HepG2 (cell line): ENCODE data around the gene NUP62. TPM values are rescaled to one million over a fixed set of nuclear protein-coding genes. Genes with fewer than 3 reads are reported as not detected.

Experiments
- CENPX ChIP-seq: sonication (generic); formaldehyde crosslinking; IDR thresholded peaks from 2 replicates; pipeline ENCODE4 v1.9.0; 2021; ENCODE audit warnings: mild to moderate bottlenecking, missing genetic modification reagents, moderate library complexity
- ETV6 ChIP-seq: sonication (generic); formaldehyde crosslinking; conservative IDR thresholded peaks from 2 replicates; pipeline ENCODE4 v1.4.0; 2020; ENCODE audit warnings: missing genetic modification reagents
- FOSL2 ChIP-seq: sonication (generic); formaldehyde crosslinking; IDR thresholded peaks from 2 replicates; pipeline ENCODE4 v1.4.0; 2020; ENCODE audit warnings: missing genetic modification reagents
- HOXA3 ChIP-seq: sonication (generic); formaldehyde crosslinking; IDR thresholded peaks from 2 replicates; pipeline ENCODE4 v1.5.0; 2020; ENCODE audit warnings: missing genetic modification reagents
- KLF15 ChIP-seq: sonication (generic); formaldehyde crosslinking; IDR thresholded peaks from 2 replicates; pipeline ENCODE4 v1.8.1; 2023; ENCODE audit warnings: borderline replicate concordance, mild to moderate bottlenecking, inconsistent platforms, missing genetic modification reagents, mixed read lengths
- KLF9 ChIP-seq: IDR thresholded peaks from 2 replicates; pipeline ENCODE4 v1.6.1; 2016; ENCODE audit warnings: low read depth
- MEF2D ChIP-seq: sonication (generic); formaldehyde crosslinking; IDR thresholded peaks from 2 replicates; pipeline ENCODE4 v1.5.1; 2020; ENCODE audit warnings: mild to moderate bottlenecking, missing genetic modification reagents
- NCOA5 ChIP-seq: sonication (generic); formaldehyde crosslinking; IDR thresholded peaks from 2 replicates; pipeline ENCODE4 v1.4.0; 2020; ENCODE audit warnings: missing genetic modification reagents
- PTBP1 ChIP-seq: fragments of 200-400 bp; formaldehyde crosslinking; IDR thresholded peaks from 2 replicates; pipeline ENCODE4 v1.6.1; 2018; ENCODE audit warnings: low read length, low read depth; ENCODE audit not compliant: poor library complexity, severe bottlenecking
- SOX13 ChIP-seq, 3 experiments: fragments of 450-650 bp in 1 of 3; sonication (generic) in 1 of 3; formaldehyde crosslinking in 1 of 3; IDR thresholded peaks in 2 of 3; conservative IDR thresholded peaks in 1 of 3; 2 replicates each; pipeline versions ENCODE4 v1.5.0 to v1.6.1; 2016 to 2020; ENCODE audit warnings: antibody characterized with exemption in 1 of 3, mild to moderate bottlenecking in 1 of 3, missing compliant biosample characterization in 1 of 3, missing genetic modification reagents in 1 of 3, moderate library complexity in 1 of 3
- U2AF1 ChIP-seq: fragments of 200-400 bp; formaldehyde crosslinking; optimal IDR thresholded peaks from 2 replicates; pipeline ENCODE3; 2017; ENCODE audit warnings: mild to moderate bottlenecking, low read depth, low read length
- ZIK1 ChIP-seq: sonication (generic); formaldehyde crosslinking; IDR thresholded peaks from 2 replicates; pipeline ENCODE4 v1.5.0; 2020; ENCODE audit warnings: mild to moderate bottlenecking, low read depth, missing genetic modification reagents, borderline replicate concordance
- ZKSCAN1 ChIP-seq: fragments of 150-350 bp; IDR thresholded peaks from 2 replicates; pipeline ENCODE4 v1.6.1; 2014; ENCODE audit warnings: low read length
- ZNF205 ChIP-seq: IDR thresholded peaks from 2 replicates; pipeline ENCODE4 v1.6.1; 2018; ENCODE audit warnings: missing biosample characterization, missing genetic modification reagents
- ZNF225 ChIP-seq: sonication (generic); formaldehyde crosslinking; IDR thresholded peaks from 2 replicates; pipeline ENCODE4 v1.4.0; 2020; ENCODE audit warnings: mild to moderate bottlenecking, missing genetic modification reagents
- ZNF460 ChIP-seq: sonication (generic); formaldehyde crosslinking; IDR thresholded peaks from 2 replicates; pipeline ENCODE4 v1.5.1; 2020; ENCODE audit warnings: missing genetic modification reagents, mild to moderate bottlenecking, borderline replicate concordance
- ZNF678 ChIP-seq: sonication (generic); formaldehyde crosslinking; IDR thresholded peaks from 2 replicates; pipeline ENCODE4 v1.4.0; 2020; ENCODE audit warnings: mild to moderate bottlenecking, missing genetic modification reagents
- ZSCAN21 ChIP-seq: sonication (generic); formaldehyde crosslinking; IDR thresholded peaks from 2 replicates; pipeline ENCODE4 v1.8.0; 2022; ENCODE audit warnings: mild to moderate bottlenecking, missing genetic modification reagents, moderate library complexity, borderline replicate concordance
- polyA plus RNA-seq, 8 experiments: library from polyadenylated mRNA; depleted of rRNA in 3 of 8; stranded (reverse) in 7 of 8; unstranded in 1 of 8; fragments of >200 nt; fragmentation: Illumina TruSeq in 4 of 8; extraction: Trizol in 4 of 8; gene quantifications; 2 replicates each; pipeline versions ENCODE4 v1.2.1 to v1.2.3, GENCODE V29; 2011 to 2016; ENCODE audit warnings: low read depth in 4 of 8, missing spikeins in 1 of 8, mixed read lengths in 1 of 8; ENCODE audit not compliant: insufficient read depth in 1 of 8
- total RNA-seq, 5 experiments: library from RNA; depleted of rRNA; stranded (reverse); fragments of >200 nt; fragmentation: Illumina TruSeq; extraction: Trizol; gene quantifications; 2 replicates each; pipeline ENCODE4 v1.2.3, GENCODE V29; 2016; ENCODE audit warnings: low read depth in 1 of 5
- TF ChIP-seq, protein P1 (sequence below): sonication (generic); formaldehyde crosslinking; IDR thresholded peaks from 2 replicates; pipeline ENCODE4 v1.4.0; 2020; ENCODE audit warnings: missing genetic modification reagents, borderline replicate concordance
- TF ChIP-seq, protein P2 (sequence below): sonication (generic); formaldehyde crosslinking; IDR thresholded peaks from 2 replicates; pipeline ENCODE4 v1.5.1; 2020; ENCODE audit warnings: mild to moderate bottlenecking, moderate library complexity, missing genetic modification reagents
- TF ChIP-seq, protein P3 (sequence below): sonication (generic); formaldehyde crosslinking; IDR thresholded peaks from 2 replicates; pipeline ENCODE4 v1.4.0; 2020; ENCODE audit warnings: missing genetic modification reagents
- TF ChIP-seq, protein P4 (sequence below): sonication (generic); formaldehyde crosslinking; IDR thresholded peaks from 2 replicates; pipeline ENCODE4 v1.8.1; 2023; ENCODE audit warnings: mild to moderate bottlenecking, moderate library complexity, missing genetic modification reagents
- TF ChIP-seq, protein P5 (sequence below): sonication (generic); formaldehyde crosslinking; IDR thresholded peaks from 2 replicates; pipeline ENCODE4 v1.4.0; 2020; ENCODE audit warnings: mild to moderate bottlenecking, missing genetic modification reagents

Gene NUP62
- total and polyA plus RNA-seq, 2 of the 13 experiments (the other 11 are each of a cell fraction or from before 2014, with no cell fraction given), result 16.5 to 41.5 TPM

DNA sequence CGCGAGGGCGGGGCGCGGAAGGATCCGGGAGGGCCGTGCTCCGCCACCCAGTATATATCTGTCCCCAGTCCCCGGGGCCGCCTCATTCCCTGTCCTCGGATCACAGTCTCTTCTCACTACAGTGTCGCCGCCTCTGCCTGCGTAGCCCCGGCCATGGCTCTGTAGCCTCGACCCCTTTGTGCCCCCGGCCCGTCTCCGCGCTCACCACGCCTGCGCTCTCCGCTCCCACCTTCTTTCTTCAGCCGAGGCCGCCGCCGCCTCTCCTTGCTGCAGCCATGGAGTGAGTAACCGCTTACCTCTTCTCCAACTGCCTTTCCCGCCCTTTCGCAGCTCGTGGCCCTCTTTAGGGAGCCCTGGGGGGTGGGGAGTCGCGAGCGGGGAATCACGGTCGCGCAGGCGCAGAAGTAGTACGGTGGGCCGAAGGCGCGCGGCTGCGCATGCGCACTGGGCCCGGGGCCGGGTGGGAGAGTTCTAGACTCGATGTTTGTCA, at the start of gene NUP62, which contains the start of gene ATF5 (continued):
- TF ChIP-seq ETV6 (CRISPR knock-in tag) (peak; percentile 36; the same call in 1 of the 2 replicates), KLF15 (no peak), ZSCAN21 (CRISPR knock-in tag) (0 out of 2 replicates have a peak, but pooled peaks have one; percentile 76), CENPX (CRISPR knock-in tag) (no peak), ZNF225 (CRISPR knock-in tag) (peak; percentile 95), ZKSCAN1 (no peak), FOSL2 (CRISPR knock-in tag) (peak; percentile 31; the same call in 1 of the 2 replicates), PTBP1 (no peak), ZNF460 (CRISPR knock-in tag) (0 out of 2 replicates have a peak, but pooled peaks have one; percentile 57), HOXA3 (CRISPR knock-in tag) (peak; percentile 82), ZNF678 (0 out of 2 replicates have a peak, but pooled peaks have one; percentile 21), MEF2D (CRISPR knock-in tag) (no peak), SOX13 (IDR thresholded peaks at IDR 0.05) (no peak), SOX13 (CRISPR knock-in tag; conservative IDR thresholded peaks at IDR 0.05 in 1 of 2, IDR thresholded peaks at IDR 0.05 in 1 of 2) (peak in 1 of 2 experiments; percentile 11; a peak in 1 of 4 replicates), ZNF205 (CRISPR knock-in tag) (peak; percentile 44; the same call in 1 of the 2 replicates), ZIK1 (CRISPR knock-in tag) (no peak), KLF9 (peak; percentile 89), U2AF1 (no peak), NCOA5 (CRISPR knock-in tag) (no peak)
- TF ChIP-seq, protein P1, sequence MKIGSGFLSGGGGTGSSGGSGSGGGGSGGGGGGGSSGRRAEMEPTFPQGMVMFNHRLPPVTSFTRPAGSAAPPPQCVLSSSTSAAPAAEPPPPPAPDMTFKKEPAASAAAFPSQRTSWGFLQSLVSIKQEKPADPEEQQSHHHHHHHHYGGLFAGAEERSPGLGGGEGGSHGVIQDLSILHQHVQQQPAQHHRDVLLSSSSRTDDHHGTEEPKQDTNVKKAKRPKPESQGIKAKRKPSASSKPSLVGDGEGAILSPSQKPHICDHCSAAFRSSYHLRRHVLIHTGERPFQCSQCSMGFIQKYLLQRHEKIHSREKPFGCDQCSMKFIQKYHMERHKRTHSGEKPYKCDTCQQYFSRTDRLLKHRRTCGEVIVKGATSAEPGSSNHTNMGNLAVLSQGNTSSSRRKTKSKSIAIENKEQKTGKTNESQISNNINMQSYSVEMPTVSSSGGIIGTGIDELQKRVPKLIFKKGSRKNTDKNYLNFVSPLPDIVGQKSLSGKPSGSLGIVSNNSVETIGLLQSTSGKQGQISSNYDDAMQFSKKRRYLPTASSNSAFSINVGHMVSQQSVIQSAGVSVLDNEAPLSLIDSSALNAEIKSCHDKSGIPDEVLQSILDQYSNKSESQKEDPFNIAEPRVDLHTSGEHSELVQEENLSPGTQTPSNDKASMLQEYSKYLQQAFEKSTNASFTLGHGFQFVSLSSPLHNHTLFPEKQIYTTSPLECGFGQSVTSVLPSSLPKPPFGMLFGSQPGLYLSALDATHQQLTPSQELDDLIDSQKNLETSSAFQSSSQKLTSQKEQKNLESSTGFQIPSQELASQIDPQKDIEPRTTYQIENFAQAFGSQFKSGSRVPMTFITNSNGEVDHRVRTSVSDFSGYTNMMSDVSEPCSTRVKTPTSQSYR (CRISPR knock-in tag), result peak; percentile 94
- TF ChIP-seq, protein P2, sequence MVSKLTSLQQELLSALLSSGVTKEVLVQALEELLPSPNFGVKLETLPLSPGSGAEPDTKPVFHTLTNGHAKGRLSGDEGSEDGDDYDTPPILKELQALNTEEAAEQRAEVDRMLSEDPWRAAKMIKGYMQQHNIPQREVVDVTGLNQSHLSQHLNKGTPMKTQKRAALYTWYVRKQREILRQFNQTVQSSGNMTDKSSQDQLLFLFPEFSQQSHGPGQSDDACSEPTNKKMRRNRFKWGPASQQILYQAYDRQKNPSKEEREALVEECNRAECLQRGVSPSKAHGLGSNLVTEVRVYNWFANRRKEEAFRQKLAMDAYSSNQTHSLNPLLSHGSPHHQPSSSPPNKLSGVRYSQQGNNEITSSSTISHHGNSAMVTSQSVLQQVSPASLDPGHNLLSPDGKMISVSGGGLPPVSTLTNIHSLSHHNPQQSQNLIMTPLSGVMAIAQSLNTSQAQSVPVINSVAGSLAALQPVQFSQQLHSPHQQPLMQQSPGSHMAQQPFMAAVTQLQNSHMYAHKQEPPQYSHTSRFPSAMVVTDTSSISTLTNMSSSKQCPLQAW (CRISPR knock-in tag), result peak; percentile 81
- TF ChIP-seq, protein P3, sequence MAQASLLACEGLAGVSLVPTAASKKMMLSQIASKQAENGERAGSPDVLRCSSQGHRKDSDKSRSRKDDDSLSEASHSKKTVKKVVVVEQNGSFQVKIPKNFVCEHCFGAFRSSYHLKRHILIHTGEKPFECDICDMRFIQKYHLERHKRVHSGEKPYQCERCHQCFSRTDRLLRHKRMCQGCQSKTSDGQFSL (CRISPR knock-in tag), result peak; percentile 77; the same call in 1 of the 2 replicates
- TF ChIP-seq, protein P4, sequence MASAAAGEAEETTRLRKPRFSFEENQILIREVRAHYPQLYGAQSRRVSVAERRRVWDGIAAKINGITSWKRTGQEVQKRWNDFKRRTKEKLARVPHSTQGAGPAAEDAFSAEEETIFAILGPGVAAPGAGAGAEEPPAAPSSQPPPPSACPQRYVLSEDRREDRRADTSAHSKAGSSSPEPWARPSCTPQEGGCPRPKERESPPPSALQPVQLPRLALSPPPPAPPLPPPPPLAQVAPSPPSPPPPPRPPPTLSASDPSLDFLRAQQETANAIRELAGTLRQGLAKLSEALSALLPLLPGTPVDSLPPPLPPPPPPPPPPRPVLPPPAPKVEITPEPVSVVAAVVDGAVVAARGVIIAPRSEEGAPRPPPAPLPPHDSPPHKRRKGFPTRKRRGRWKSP (CRISPR knock-in tag), result peak; percentile 92
- TF ChIP-seq, protein P5, sequence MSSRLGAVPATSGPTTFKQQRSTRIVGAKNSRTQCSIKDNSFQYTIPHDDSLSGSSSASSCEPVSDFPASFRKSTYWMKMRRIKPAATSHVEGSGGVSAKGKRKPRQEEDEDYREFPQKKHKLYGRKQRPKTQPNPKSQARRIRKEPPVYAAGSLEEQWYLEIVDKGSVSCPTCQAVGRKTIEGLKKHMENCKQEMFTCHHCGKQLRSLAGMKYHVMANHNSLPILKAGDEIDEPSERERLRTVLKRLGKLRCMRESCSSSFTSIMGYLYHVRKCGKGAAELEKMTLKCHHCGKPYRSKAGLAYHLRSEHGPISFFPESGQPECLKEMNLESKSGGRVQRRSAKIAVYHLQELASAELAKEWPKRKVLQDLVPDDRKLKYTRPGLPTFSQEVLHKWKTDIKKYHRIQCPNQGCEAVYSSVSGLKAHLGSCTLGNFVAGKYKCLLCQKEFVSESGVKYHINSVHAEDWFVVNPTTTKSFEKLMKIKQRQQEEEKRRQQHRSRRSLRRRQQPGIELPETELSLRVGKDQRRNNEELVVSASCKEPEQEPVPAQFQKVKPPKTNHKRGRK (CRISPR knock-in tag), result no peak; the same call in 1 of the 2 replicates
